Mucosa of descending colon (tissue), 3 donors: ENCODE data around the gene BEGAIN. TPM values are rescaled to one million over a fixed set of nuclear protein-coding genes. Genes with fewer than 3 reads are reported as not detected.
A peak's percentile ranks its signal among the peaks of the same experiment; 100 is the strongest.

Experiments used
- ATAC-seq: fragments of 200-7000 bp; cut with Tn5 transposase; one replicate; pipeline ENCODE4 v1.9.1; 2020; ENCODE audit warnings: mild to moderate bottlenecking, moderate library complexity
- DNase-seq, 3 donors: peaks; one replicate each; pipeline ENCODE4 v3.0.0-alpha.2; 2020
- H3K36me3 ChIP-seq: fragments of 200-600 bp; one replicate; pipeline ENCODE4 v1.8.0; 2021; ENCODE audit warnings: low read depth, mild to moderate bottlenecking
- H3K4me1 ChIP-seq: fragments of 200-600 bp; one replicate; pipeline ENCODE4 v1.8.0; 2021; ENCODE audit warnings: low read depth, mild to moderate bottlenecking
- H3K4me3 ChIP-seq: fragments of 200-600 bp; one replicate; pipeline ENCODE4 v1.8.0; 2021; ENCODE audit warnings: mild to moderate bottlenecking
- H3K9me3 ChIP-seq: fragments of 200-600 bp; one replicate; pipeline ENCODE4 v1.8.0; 2021; ENCODE audit warnings: mild to moderate bottlenecking
- CTCF ChIP-seq: fragments of 200-600 bp; IDR thresholded peaks from one replicate; pipeline ENCODE4 v1.8.0; 2022; ENCODE audit warnings: antibody characterized with exemption, mild to moderate bottlenecking
- intact Hi-C, 2 donors: fragments of 100-400 bp; cut with DNase I in 1 of 2; cut with micrococcal nuclease in 1 of 2; formaldehyde crosslinking; loops; one replicate each; pipeline versions ENCODE4 v1.11.0 to v1.11.1; 2022; cut with DNase I, micrococcal nuclease
- total RNA-seq, 3 donors: library from RNA; stranded (reverse); fragmentation: NEBNext Ultra II Directional in 2 of 3; extraction: Animal tissue kit (Norgen Biotek cat#: 25700) in 2 of 3; gene quantifications; one replicate each; pipeline versions ENCODE4 v1.2.1 to v1.2.4, GENCODE V29; 2021 to 2023
- donor health status: DM: no; HTN: no; CAD: no; lungs with moderate emphysema.
- donor health status: DM: no; HTN: no; CAD: no.
- donor health status: DM: no; HTN: yes; CAD: no.

The BEGAIN gene
- total RNA-seq, 3 donors from 2014 or later, result 0.75 to 2.5 (median 1.1) TPM

DNA sequence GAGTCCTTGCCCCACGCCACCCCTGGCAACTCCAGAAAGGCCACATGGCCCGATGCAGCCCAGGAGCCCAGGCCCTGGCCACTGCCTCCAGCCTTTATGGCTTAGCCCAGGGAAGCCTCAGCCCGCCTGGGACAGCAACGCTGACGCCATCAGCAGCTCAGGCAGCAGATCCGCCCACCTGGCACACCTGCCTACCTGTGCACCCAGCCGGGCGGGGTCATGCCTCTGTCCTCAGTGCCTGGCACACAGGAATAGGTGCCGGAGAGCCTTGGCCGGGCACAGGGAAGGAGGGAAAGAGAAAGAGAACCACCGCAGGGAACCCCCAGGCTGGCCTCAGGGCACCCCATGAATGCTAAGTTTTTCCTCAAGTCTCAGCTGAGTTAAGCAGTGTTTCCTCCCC, 21.1 kb downstream of the BEGAIN start:
- DNase-seq (peak; percentile 80 to 87 (median 83)), ATAC-seq (peak; percentile 95)
- H3K9me3 ChIP-seq, result no peaks in the 10 kb centered on the region
- H3K4me1 ChIP-seq, result peaks cover 9% of the 10 kb centered on the region
- no peaks in the 10 kb centered on the region for H3K36me3 ChIP-seq
- TF ChIP-seq CTCF, result no peak
- no peak overlapping the region for H3K4me3 ChIP-seq
- intact Hi-C loops, result no loop called here

GRCh38 chr14:100565650-100566049, 21.6 kb downstream of the BEGAIN start:
- TF ChIP-seq CTCF, result no peak
- H3K9me3 ChIP-seq, result no peaks in the 10 kb centered on the region
- intact Hi-C loops, result no loop called here
- H3K4me3 ChIP-seq, result no peak overlapping the region
- DNase-seq, result no peak
- H3K4me1 ChIP-seq, result peaks cover 9% of the 10 kb centered on the region
- no peak for ATAC-seq
- H3K36me3 ChIP-seq, result no peaks in the 10 kb centered on the region

DNA sequence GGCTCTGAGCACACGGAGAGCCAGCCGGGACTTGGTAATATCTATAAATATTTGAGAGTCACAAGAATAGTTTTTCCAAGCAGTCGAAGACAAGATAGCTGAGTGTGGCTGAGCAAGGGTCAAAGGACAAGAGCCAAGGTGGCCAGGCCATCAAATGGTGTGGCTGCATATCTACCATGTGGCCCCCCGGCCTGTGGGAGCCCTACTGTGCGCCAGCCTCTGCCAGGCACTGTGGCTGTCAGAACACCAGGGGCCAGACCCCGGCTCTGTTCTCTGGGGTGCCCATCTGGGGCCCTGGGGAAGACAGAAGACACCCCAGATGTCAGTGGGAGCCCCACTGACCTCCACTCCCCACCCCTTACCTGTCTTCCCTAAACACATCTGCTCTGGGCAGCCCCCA, 22.7 kb downstream of the BEGAIN start:
- ATAC-seq, result no peak
- intact Hi-C loops, result no loop called here
- no peaks in the 10 kb centered on the region for H3K36me3 ChIP-seq
- no peaks in the 10 kb centered on the region for H3K9me3 ChIP-seq
- TF ChIP-seq CTCF, result no peak
- no peak overlapping the region for H3K4me3 ChIP-seq
- no peak for DNase-seq
- peaks cover 9% of the 10 kb centered on the region for H3K4me1 ChIP-seq

GRCh38 chr14:100562751-100563150, 24.5 kb downstream of the BEGAIN start:
- intact Hi-C loops, result no loop called here
- DNase-seq (no peak), ATAC-seq (no peak)
- TF ChIP-seq CTCF, result no peak
- Histone ChIP-seq H3K36me3 (no peaks in the 10 kb centered on the region), H3K4me1 (peaks cover 2% of the 10 kb centered on the region), H3K9me3 (no peaks in the 10 kb centered on the region), H3K4me3 (no peak overlapping the region)

GRCh38 chr14:100561005-100561404, 26.2 kb downstream of the BEGAIN start:
- DNase-seq (no peak), ATAC-seq (no peak)
- Histone ChIP-seq H3K36me3 (no peaks in the 10 kb centered on the region), H3K4me1 (no peaks in the 10 kb centered on the region), H3K4me3 (no peak overlapping the region), H3K9me3 (no peaks in the 10 kb centered on the region)
- intact Hi-C loops, result no loop called here
- no peak for TF ChIP-seq CTCF

DNA sequence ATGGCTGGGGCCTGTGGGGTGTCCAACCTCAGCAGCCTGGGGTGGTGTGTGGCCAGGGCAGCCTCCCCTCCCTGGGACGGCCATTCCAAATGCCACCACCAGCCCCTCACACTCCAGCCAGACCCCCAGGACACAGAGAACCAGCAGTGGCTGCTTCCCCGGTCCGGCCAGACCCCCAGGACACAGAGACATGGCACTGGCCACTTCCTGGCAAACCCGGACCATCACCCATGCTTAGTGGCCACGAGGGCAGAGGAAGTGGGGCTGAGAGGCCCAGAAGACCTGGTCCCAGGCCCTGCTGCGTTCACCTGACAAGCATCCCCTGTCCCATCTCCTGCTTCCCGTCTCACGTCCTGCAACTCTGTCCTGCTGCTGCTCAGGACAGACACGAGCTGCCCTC, 26.7 kb downstream of the BEGAIN start:
- intact Hi-C loops, result no loop called here
- no peak overlapping the region for H3K4me3 ChIP-seq
- no peak for TF ChIP-seq CTCF
- H3K36me3 ChIP-seq, result no peaks in the 10 kb centered on the region
- no peak for DNase-seq
- H3K9me3 ChIP-seq, result no peaks in the 10 kb centered on the region
- no peak for ATAC-seq
- no peaks in the 10 kb centered on the region for H3K4me1 ChIP-seq
